Pancreas (tissue), 10 donors: ENCODE results near the gene RAB1B. TPM values are rescaled to one million over a fixed set of nuclear protein-coding genes. Genes with fewer than 3 reads are reported as not detected.
"Not testable (repeated sequence)": the region's sequence is repeated elsewhere in the genome, so short reads cannot be mapped to it uniquely, and the experiment has no call there.

Source experiments
- ATAC-seq, 4 donors: fragments of 200-7000 bp; cut with Tn5 transposase; one replicate each; pipeline versions ENCODE4 v1.8.0 to v1.9.1; 2020; ENCODE audit warnings: mild to moderate bottlenecking in 4 of 4, moderate library complexity in 4 of 4
- DNase-seq, 6 donors: peaks; one replicate each; pipeline ENCODE4 v3.0.0-alpha.2; 2020
- FAIRE-seq: peaks from 2 replicates; lab custom pipeline; 2012; peaks lifted over from hg19 to GRCh38; lab: Jason Lieb, UNC
- H3K27ac ChIP-seq, 4 donors: fragments of 200-600 bp; sonication (generic); 1 replicate in 3 of 4; 2 replicates in 1 of 4; pipeline versions ENCODE4 v1.5.0 to v1.8.0; 2020
- H3K27me3 ChIP-seq, 4 donors: fragments of 200-600 bp; one replicate each; pipeline ENCODE4 v1.8.0; 2021
- H3K36me3 ChIP-seq, 3 donors: fragments of 200-600 bp; sonication (generic) in 1 of 3; one replicate each; pipeline versions ENCODE4 v1.5.0 to v1.8.0; 2020 to 2021
- H3K4me1 ChIP-seq, 3 donors: fragments of 200-600 bp; one replicate each; pipeline ENCODE4 v1.8.0; 2021
- H3K4me3 ChIP-seq, 4 donors: fragments of 200-600 bp; sonication (generic) in 2 of 4; one replicate each; pipeline versions ENCODE4 v1.5.0 to v1.8.0; 2020 to 2021
- H3K9me3 ChIP-seq, 4 donors: fragments of 200-600 bp; one replicate each; pipeline ENCODE4 v1.8.0; 2021
- WGBS, 2 donors: extraction: QIAGEN DNeasy Blood & Tissue Kit; methylation state at CpG; one replicate each; pipeline ENCODE4 v1.1.7; 2013; 5-methylcytosine and 5-hydroxymethylcytosine counted together
- intact Hi-C, 3 donors: fragments of 100-400 bp; cut with DNase I; formaldehyde crosslinking; loops; one replicate each; pipeline versions ENCODE4 v1.11.1 to v1.14.2; 2022
- polyA plus RNA-seq, 2 donors: library from polyadenylated mRNA; stranded (reverse); fragments of 200-250 nt; gene quantifications; one replicate each; pipeline ENCODE4 v1.2.3, GENCODE V29; 2013
- total RNA-seq, 6 donors: library from RNA; stranded (reverse); fragmentation: NEBNext Ultra II Directional in 4 of 6; extraction: Animal tissue kit (Norgen Biotek cat#: 25700) in 4 of 6; gene quantifications; one replicate each; pipeline versions ENCODE4 v1.2.1 to v1.2.4, GENCODE V29; 2021 to 2023
- TF ChIP-seq, protein P1 (sequence below), 4 donors: fragments of 200-600 bp; sonication (generic) in 3 of 4; IDR thresholded peaks; one replicate each; pipeline versions ENCODE4 v1.5.0 to v1.8.0; 2021; ENCODE audit warnings: antibody characterized with exemption in 4 of 4
- donor health status: healthy with polysubstance abuse.
- donor health status: DM: no; HTN: no; CAD: no; lungs with moderate emphysema.
- donor health status: DM: no; HTN: no; CAD: no.
- donor health status: control.
- donor health status: control.
- donor health status: Bipolar disorder and iron deficiency.
- donor health status: DM: yes; HTN: yes; CAD: no.
- donor health status: DM: no; HTN: no; CAD: no.
- donor health status: DM: no; HTN: no; CAD: no.
- donor health status: DM: yes; HTN: yes; CAD: no.

Gene RAB1B
- total and polyA plus RNA-seq, 8 donors = 36.8 to 96.2 (median 55.1) TPM

DNA sequence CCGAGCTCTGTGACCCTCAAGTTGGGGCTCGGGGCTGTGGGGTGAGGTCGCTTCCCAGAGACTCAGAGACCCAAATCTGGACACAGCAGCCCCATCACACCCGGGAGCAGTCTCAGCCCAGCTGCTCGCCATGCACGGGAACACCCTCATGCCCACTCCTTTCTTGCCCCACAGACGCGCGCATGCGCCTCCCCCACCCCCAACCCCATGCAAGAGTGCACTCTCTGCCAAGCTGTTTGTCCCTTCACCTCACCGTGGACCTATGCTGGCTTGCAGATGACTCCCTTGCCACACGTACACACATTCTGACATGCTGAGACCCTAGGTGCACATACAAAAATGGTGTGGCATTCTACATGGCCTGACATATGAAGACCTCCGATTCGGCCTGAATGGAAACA is 48.9 kb downstream of the RAB1B start:
- Histone ChIP-seq H3K27ac (peak overlapping the region in 2 of 4 donors; percentile 5 to 37), H3K4me1 (no peaks in the 10 kb centered on the region), H3K27me3 (no peaks in the 10 kb centered on the region), H3K9me3 (no peaks in the 10 kb centered on the region), H3K4me3 (no peak overlapping the region), H3K36me3 (no peaks in the 10 kb centered on the region)
- DNase-seq = no peak
- WGBS, 2 donors = 51 to 55% methylated on average over 14 of the region's 14 CpGs
- TF ChIP-seq, protein P1, sequence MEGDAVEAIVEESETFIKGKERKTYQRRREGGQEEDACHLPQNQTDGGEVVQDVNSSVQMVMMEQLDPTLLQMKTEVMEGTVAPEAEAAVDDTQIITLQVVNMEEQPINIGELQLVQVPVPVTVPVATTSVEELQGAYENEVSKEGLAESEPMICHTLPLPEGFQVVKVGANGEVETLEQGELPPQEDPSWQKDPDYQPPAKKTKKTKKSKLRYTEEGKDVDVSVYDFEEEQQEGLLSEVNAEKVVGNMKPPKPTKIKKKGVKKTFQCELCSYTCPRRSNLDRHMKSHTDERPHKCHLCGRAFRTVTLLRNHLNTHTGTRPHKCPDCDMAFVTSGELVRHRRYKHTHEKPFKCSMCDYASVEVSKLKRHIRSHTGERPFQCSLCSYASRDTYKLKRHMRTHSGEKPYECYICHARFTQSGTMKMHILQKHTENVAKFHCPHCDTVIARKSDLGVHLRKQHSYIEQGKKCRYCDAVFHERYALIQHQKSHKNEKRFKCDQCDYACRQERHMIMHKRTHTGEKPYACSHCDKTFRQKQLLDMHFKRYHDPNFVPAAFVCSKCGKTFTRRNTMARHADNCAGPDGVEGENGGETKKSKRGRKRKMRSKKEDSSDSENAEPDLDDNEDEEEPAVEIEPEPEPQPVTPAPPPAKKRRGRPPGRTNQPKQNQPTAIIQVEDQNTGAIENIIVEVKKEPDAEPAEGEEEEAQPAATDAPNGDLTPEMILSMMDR (IDR thresholded peaks at IDR 0.05) = no peak
- ATAC-seq = no peak
- FAIRE-seq = no peak
- intact Hi-C loops = no loop called here

DNA sequence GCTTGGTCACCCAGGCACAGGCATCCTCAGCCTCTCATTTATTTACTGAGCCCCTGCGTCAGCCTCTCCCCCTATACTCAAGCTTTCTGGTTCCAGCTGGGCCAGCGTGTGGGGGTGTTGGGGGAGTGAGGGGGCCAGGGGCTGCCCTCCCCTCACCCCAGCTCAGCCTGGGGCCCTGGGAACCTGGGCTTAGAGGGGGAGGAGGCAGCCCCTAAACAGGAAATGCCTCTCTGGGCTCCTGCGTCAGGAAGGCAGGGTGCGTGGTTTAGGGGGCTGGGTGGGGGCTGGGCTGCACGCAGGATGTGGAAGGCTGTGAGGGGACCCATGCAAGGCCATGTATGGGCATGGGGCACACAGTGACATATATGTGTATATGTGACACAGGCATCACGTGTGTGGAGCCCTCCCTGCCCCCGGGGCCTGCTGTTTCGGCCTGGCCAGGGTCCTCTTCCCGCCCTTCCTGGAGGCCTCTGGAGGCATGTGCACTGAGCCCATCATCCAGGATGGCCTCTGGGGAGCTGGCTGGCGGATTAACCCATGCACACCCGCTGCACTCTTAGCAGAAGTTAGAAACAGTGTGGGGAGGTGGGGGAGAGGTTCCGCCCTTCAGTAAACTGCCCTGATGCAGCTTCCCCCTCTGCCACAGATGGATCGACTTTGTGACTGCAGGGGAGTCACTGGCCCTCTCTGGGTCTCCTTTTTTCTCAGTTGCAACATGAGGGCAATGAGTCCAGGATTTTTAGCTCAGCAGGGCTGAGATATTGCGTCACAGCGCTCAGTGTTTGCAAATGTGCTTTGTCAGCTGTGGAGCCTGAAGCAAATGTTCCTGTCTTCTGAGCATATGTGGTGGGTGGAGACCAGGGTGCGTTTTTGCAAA is 49.5 kb downstream of the RAB1B start:
- intact Hi-C loops = no loop called here
- Histone ChIP-seq H3K4me1 (no peaks in the 10 kb centered on the region), H3K27me3 (no peaks in the 10 kb centered on the region), H3K4me3 (no peak overlapping the region), H3K9me3 (no peaks in the 10 kb centered on the region), H3K36me3 (no peaks in the 10 kb centered on the region), H3K27ac (peak overlapping the region in 2 of 4 donors; percentile 5 to 37)
- FAIRE-seq = no peak
- TF ChIP-seq, protein P1 (IDR thresholded peaks at IDR 0.05) = no peak
- 51 to 56% methylated on average over 16 of the region's 16 CpGs for WGBS, 2 donors
- ATAC-seq = peak in 3 of 4 donors; percentile 30 to 45 (median 37)
- DNase-seq = no peak

DNA sequence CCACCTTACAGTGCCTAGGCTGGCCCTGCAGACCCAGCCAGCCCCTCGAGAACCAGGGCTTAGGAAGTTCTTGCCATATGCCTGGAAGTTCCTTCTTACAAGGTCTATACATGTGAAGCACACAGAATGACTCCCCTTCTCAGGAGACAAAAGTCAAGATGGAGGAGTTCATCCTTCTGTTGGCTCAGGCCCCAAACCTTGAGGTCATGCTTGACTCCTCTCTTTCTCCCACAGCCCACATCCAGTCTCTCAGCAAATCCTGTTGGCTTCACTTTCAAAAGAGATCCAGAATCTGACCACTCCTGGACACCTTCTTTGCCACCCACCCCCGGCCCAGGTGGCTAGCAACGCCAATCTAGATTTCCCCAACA is 50.1 kb downstream of the RAB1B start:
- 69 to 80% methylated on average over 3 of the region's 3 CpGs for WGBS, 2 donors
- DNase-seq (no peak), FAIRE-seq (no peak), ATAC-seq (no peak)
- Histone ChIP-seq H3K27ac (no peak overlapping the region), H3K4me3 (no peak overlapping the region), H3K4me1 (no peaks in the 10 kb centered on the region), H3K9me3 (no peaks in the 10 kb centered on the region), H3K36me3 (no peaks in the 10 kb centered on the region), H3K27me3 (no peaks in the 10 kb centered on the region)
- intact Hi-C loops = no loop called here
- TF ChIP-seq, protein P1 (IDR thresholded peaks at IDR 0.05) = no peak

DNA sequence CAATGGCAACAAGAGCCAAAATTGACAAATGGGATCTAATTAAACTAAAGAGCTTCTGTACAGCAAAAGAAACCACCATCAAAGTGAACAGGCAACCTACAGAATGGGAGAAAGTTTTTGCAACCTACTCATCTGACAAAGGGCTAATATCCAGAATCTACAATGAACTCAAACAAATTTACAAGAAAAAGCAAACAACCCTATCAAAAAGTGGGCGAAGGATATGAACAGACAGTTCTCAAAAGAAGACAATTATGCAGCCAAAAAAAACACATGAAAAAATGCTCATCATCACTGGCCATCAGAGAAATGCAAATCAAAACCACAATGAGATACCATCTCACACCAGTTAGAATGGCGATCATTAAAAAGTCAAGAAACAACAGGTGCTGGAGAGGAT is 51.9 kb downstream of the RAB1B start:
- H3K27me3 ChIP-seq, H3K4me3 ChIP-seq, DNase-seq, H3K4me1 ChIP-seq, H3K9me3 ChIP-seq, H3K27ac ChIP-seq, FAIRE-seq, ATAC-seq, intact Hi-C loops, H3K36me3 ChIP-seq: not testable (repeated sequence)
- WGBS, 2 donors = 44 to 61% methylated on average over 1 of the region's 2 CpGs

DNA sequence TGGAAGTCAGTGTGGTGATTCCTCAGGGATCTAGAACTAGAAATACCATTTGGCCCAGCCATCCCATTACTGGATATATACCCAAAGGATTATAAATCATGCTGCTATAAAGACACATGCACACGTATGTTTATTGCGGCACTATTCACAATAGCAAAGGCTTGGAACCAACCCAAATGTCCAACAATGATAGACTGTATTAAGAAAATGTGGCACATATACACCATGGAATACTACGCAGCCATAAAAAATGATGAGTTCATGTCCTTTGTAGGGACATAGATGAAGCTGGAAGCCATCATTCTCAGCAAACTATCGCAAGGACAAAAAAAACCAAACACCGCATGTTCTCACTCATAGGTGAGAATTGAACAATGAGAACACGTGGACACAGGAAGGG is 52.3 kb downstream of the RAB1B start:
- H3K9me3 ChIP-seq, ATAC-seq, intact Hi-C loops, DNase-seq, H3K27me3 ChIP-seq, H3K36me3 ChIP-seq, H3K27ac ChIP-seq, H3K4me3 ChIP-seq, H3K4me1 ChIP-seq, FAIRE-seq: not testable (repeated sequence)
- 85 to 86% methylated on average over 6 of the region's 6 CpGs for WGBS, 2 donors

DNA sequence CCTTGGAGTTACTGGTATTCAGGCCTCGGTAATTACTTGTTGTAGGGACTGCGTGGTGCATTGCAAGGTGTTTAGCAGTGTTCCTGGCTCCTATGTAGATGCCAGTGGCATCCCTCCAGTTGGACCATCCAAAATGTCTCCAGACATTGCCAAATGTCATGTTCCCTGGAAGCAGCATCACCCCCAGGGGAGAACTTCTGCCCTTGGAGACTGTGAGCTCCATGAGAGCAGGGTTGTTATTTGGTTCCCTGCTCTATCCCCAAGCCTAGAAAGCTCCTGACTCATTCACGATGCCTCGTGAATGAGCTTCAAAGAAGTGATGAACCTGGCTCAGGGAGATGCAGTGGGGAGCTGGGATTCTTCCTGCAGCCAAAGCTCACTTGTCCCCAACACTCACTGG is 53.2 kb downstream of the RAB1B start:
- FAIRE-seq = no peak
- TF ChIP-seq, protein P1 (IDR thresholded peaks at IDR 0.05) = no peak
- H3K27ac ChIP-seq = no peak overlapping the region

More for the DNA sequence above, 53.2 kb downstream of the RAB1B start:
- Histone ChIP-seq H3K4me3 (no peak overlapping the region), H3K9me3 (no peaks in the 10 kb centered on the region), H3K4me1 (no peaks in the 10 kb centered on the region), H3K36me3 (no peaks in the 10 kb centered on the region), H3K27me3 (no peaks in the 10 kb centered on the region)
- 86 to 90% methylated on average over 4 of the region's 4 CpGs for WGBS, 2 donors
- intact Hi-C loops = no loop called here
- ATAC-seq (no peak), DNase-seq (peak in 1 of 6 donors; percentile 2)
